Neural cell (in vitro differentiated cells): Measurements from ENCODE around the gene TNS2. TPM values are rescaled to one million over a fixed set of nuclear protein-coding genes. Genes with fewer than 3 reads are reported as not detected.

Source experiments
- H2AFZ ChIP-seq: fragments of 200-600, 300-800 bp; sonication (generic), shearing (Covaris generic); 2 replicates; pipeline ENCODE4 v1.6.0; 2014; ENCODE audit warnings: low read depth, mild to moderate bottlenecking, antibody characterized with exemption, low read length, moderate library complexity
- H3F3A ChIP-seq: fragments of 200-600 bp; shearing (Covaris generic); 2 replicates; pipeline ENCODE4 v1.6.1; 2016; ENCODE audit warnings: mild to moderate bottlenecking, moderate library complexity, mixed read lengths, antibody characterized with exemption, low read length; ENCODE audit not compliant: insufficient read depth, poor library complexity, severe bottlenecking
- H3K27ac ChIP-seq: fragments of 200-600, 300-800 bp; sonication (generic), shearing (Covaris generic); 2 replicates; pipeline ENCODE4 v1.5.1; 2014; ENCODE audit warnings: mild to moderate bottlenecking, low read length, moderate library complexity
- H3K27me3 ChIP-seq: fragments of 300-800, 200-600 bp; sonication (generic), shearing (Covaris generic); 2 replicates; pipeline ENCODE4 v1.6.0; 2014; ENCODE audit warnings: mild to moderate bottlenecking, low read depth, low read length, moderate library complexity; ENCODE audit not compliant: insufficient read depth
- H3K36me3 ChIP-seq: fragments of 300-800, 200-600 bp; sonication (generic), shearing (Covaris generic); 2 replicates; pipeline ENCODE4 v1.5.1; 2014; ENCODE audit warnings: mild to moderate bottlenecking, antibody characterized with exemption, low read length, moderate library complexity; ENCODE audit not compliant: insufficient read depth
- H3K4me2 ChIP-seq: fragments of 300-800, 200-600 bp; sonication (generic), shearing (Covaris generic); 2 replicates; pipeline ENCODE4 v1.6.0; 2014; ENCODE audit warnings: mild to moderate bottlenecking, low read length
- H3K4me3 ChIP-seq: fragments of 300-800, 200-600 bp; sonication (generic), shearing (Covaris generic); 2 replicates; pipeline ENCODE4 v1.5.1; 2014; ENCODE audit warnings: mild to moderate bottlenecking, low read length, moderate library complexity
- H3K79me2 ChIP-seq: fragments of 200-600 bp; shearing (Covaris generic); replicated peaks from 2 replicates; pipeline ENCODE4 v1.6.0; 2014; ENCODE audit warnings: mild to moderate bottlenecking, low read length, moderate library complexity; ENCODE audit not compliant: insufficient read depth
- H3K9ac ChIP-seq: fragments of 300-800, 200-600 bp; sonication (generic), shearing (Covaris generic); 2 replicates; pipeline ENCODE4 v1.6.1; 2016; ENCODE audit warnings: mild to moderate bottlenecking, low read length, mixed read lengths
- H3K9me2 ChIP-seq: fragments of 200-600 bp; shearing (Covaris generic); 2 replicates; pipeline ENCODE4 v1.6.1; 2016; ENCODE audit warnings: mild to moderate bottlenecking, low read length, mixed read lengths; ENCODE audit not compliant: insufficient read depth
- H3K9me3 ChIP-seq: fragments of 200-600, 300-800 bp; sonication (generic), shearing (Covaris generic); 2 replicates; pipeline ENCODE4 v1.6.1; 2016; ENCODE audit warnings: mild to moderate bottlenecking, mixed run types, low read length, moderate library complexity, mixed read lengths
- H4K20me1 ChIP-seq: fragments of 200-600 bp; shearing (Covaris generic); 2 replicates; pipeline ENCODE4 v1.6.1; 2016; ENCODE audit warnings: mild to moderate bottlenecking, mixed run types; ENCODE audit not compliant: insufficient read depth
- EP300 ChIP-seq: fragments of 450-650 bp; conservative IDR thresholded peaks from 2 replicates; pipeline ENCODE4 v1.6.1; 2014; ENCODE audit warnings: antibody characterized with exemption, mild to moderate bottlenecking, moderate library complexity; ENCODE audit not compliant: poor library complexity, severe bottlenecking
- EZH2 ChIP-seq: fragments of 200-600, 300-800 bp; shearing (Covaris generic), sonication (generic); IDR thresholded peaks from 2 replicates; pipeline ENCODE4 v1.6.1; 2014; ENCODE audit warnings: antibody characterized with exemption, low read length, borderline replicate concordance, mild to moderate bottlenecking; ENCODE audit not compliant: insufficient read depth, poor library complexity, severe bottlenecking
- MXI1 ChIP-seq: fragments of 450-650 bp; conservative IDR thresholded peaks from 2 replicates; pipeline ENCODE4 v1.6.1; 2014; ENCODE audit warnings: antibody characterized with exemption, mild to moderate bottlenecking; ENCODE audit not compliant: poor library complexity, severe bottlenecking
- POLR2AphosphoS5 ChIP-seq: IDR thresholded peaks from 2 replicates; pipeline ENCODE4 v1.6.1; 2012
- RAD21 ChIP-seq: fragments of 450-650 bp; conservative IDR thresholded peaks from 2 replicates; pipeline ENCODE4 v1.6.1; 2014; ENCODE audit warnings: antibody characterized with exemption, mild to moderate bottlenecking, moderate library complexity
- SMC3 ChIP-seq: fragments of 450-650 bp; conservative IDR thresholded peaks from 2 replicates; pipeline ENCODE4 v1.6.1; 2014; ENCODE audit warnings: antibody characterized with exemption, mild to moderate bottlenecking, moderate library complexity; ENCODE audit not compliant: poor library complexity
- TAF1 ChIP-seq: IDR thresholded peaks from 2 replicates; pipeline ENCODE4 v1.6.1; 2012; ENCODE audit warnings: low read depth
- polyA plus RNA-seq: library from polyadenylated mRNA; depleted of rRNA; stranded (reverse); fragments of >200 nt; gene quantifications from 2 replicates; pipeline ENCODE4 v1.2.3, GENCODE V29; 2014
- TF ChIP-seq, protein P1 (sequence below): fragments of 450-650 bp; IDR thresholded peaks from 2 replicates; pipeline ENCODE4 v1.5.1; 2014; ENCODE audit warnings: antibody characterized with exemption, mild to moderate bottlenecking, moderate library complexity; ENCODE audit not compliant: poor library complexity, severe bottlenecking
- TF ChIP-seq, protein P2 (sequence below): IDR thresholded peaks from 2 replicates; pipeline ENCODE4 v1.6.1; 2012; ENCODE audit warnings: borderline replicate concordance

Gene TNS2
- polyA plus RNA-seq, 1 donor from 2014 or later, result 4.2 TPM

DNA sequence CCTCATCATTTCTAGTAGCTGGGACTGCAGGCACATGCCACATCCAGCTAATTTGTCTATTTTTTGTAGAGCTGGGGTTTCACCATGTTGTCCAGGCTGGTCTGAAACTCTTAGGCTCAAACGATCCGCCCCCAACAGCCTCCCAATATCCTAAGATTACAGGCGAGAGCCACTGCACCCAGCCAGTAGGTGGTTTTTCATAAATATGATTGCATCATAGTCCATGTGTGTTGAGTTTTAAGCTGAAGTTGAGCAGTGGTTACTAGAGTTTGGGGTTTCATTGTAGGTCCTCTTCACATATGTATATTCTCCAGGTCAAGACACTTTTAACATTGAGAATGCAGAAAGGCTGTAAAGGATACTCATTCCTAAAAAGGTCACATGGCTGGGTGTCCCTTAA, 13.1 kb upstream of the TNS2 start:
- H3K27me3 ChIP-seq, result no peaks in the 10 kb centered on the region
- H3K9ac ChIP-seq, result no peak overlapping the region
- H3K27ac ChIP-seq, result no peak overlapping the region
- H3K36me3 ChIP-seq, result peaks cover 3% of the 10 kb centered on the region
- no peak overlapping the region for H2AFZ ChIP-seq
- TF ChIP-seq MXI1, result no peak
- no peak for TF ChIP-seq RAD21
- no peak for TF ChIP-seq EP300
- TF ChIP-seq, protein P1, sequence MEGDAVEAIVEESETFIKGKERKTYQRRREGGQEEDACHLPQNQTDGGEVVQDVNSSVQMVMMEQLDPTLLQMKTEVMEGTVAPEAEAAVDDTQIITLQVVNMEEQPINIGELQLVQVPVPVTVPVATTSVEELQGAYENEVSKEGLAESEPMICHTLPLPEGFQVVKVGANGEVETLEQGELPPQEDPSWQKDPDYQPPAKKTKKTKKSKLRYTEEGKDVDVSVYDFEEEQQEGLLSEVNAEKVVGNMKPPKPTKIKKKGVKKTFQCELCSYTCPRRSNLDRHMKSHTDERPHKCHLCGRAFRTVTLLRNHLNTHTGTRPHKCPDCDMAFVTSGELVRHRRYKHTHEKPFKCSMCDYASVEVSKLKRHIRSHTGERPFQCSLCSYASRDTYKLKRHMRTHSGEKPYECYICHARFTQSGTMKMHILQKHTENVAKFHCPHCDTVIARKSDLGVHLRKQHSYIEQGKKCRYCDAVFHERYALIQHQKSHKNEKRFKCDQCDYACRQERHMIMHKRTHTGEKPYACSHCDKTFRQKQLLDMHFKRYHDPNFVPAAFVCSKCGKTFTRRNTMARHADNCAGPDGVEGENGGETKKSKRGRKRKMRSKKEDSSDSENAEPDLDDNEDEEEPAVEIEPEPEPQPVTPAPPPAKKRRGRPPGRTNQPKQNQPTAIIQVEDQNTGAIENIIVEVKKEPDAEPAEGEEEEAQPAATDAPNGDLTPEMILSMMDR, result no peak
- no peak for TF ChIP-seq POLR2AphosphoS5
- TF ChIP-seq SMC3, result no peak
- TF ChIP-seq, protein P2, sequence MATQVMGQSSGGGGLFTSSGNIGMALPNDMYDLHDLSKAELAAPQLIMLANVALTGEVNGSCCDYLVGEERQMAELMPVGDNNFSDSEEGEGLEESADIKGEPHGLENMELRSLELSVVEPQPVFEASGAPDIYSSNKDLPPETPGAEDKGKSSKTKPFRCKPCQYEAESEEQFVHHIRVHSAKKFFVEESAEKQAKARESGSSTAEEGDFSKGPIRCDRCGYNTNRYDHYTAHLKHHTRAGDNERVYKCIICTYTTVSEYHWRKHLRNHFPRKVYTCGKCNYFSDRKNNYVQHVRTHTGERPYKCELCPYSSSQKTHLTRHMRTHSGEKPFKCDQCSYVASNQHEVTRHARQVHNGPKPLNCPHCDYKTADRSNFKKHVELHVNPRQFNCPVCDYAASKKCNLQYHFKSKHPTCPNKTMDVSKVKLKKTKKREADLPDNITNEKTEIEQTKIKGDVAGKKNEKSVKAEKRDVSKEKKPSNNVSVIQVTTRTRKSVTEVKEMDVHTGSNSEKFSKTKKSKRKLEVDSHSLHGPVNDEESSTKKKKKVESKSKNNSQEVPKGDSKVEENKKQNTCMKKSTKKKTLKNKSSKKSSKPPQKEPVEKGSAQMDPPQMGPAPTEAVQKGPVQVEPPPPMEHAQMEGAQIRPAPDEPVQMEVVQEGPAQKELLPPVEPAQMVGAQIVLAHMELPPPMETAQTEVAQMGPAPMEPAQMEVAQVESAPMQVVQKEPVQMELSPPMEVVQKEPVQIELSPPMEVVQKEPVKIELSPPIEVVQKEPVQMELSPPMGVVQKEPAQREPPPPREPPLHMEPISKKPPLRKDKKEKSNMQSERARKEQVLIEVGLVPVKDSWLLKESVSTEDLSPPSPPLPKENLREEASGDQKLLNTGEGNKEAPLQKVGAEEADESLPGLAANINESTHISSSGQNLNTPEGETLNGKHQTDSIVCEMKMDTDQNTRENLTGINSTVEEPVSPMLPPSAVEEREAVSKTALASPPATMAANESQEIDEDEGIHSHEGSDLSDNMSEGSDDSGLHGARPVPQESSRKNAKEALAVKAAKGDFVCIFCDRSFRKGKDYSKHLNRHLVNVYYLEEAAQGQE, result no peak
- TF ChIP-seq EZH2, result no peak
- no peak for TF ChIP-seq TAF1
- no peak overlapping the region for H3K4me3 ChIP-seq
- no peaks in the 10 kb centered on the region for H3K79me2 ChIP-seq
- no peaks in the 10 kb centered on the region for H3K9me2 ChIP-seq
- H3F3A ChIP-seq, result peaks cover 3% of the 10 kb centered on the region
- no peaks in the 10 kb centered on the region for H3K9me3 ChIP-seq
- H4K20me1 ChIP-seq, result no peaks in the 10 kb centered on the region
- no peak overlapping the region for H3K4me2 ChIP-seq

DNA sequence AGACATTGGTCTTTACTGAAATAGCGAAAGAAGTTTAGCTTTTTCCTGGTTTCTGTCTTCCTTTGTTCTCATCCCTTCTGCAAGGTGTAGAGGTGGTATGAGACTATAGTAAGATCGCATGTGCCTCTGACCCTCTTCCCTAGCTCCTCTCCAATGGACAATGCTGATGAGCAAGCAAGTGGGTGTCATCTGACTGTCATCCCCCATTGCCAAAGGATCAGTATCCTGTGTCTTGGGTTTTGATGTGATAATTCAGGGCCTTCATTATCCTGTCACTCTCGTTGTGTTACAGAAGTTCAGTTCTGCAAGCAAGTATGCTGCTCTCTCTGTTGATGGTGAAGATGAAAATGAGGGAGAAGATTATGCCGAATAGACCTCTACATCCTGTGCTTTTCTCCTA, 10.0 kb upstream of the TNS2 start:
- no peak overlapping the region for H2AFZ ChIP-seq
- TF ChIP-seq EZH2 (no peak), TAF1 (no peak), SMC3 (no peak), MXI1 (no peak), POLR2AphosphoS5 (no peak), EP300 (no peak), RAD21 (no peak)
- TF ChIP-seq, protein P1, result no peak
- TF ChIP-seq, protein P2, result no peak
- no peaks in the 10 kb centered on the region for H3K9me3 ChIP-seq
- H3K36me3 ChIP-seq, result peaks cover 3% of the 10 kb centered on the region
- no peaks in the 10 kb centered on the region for H3K79me2 ChIP-seq
- H3F3A ChIP-seq, result peaks cover 3% of the 10 kb centered on the region
- H3K9me2 ChIP-seq, result no peaks in the 10 kb centered on the region
- no peaks in the 10 kb centered on the region for H4K20me1 ChIP-seq
- H3K27me3 ChIP-seq, result no peaks in the 10 kb centered on the region
- H3K4me3 ChIP-seq, result no peak overlapping the region
- H3K27ac ChIP-seq, result peak overlapping the region; percentile 37
- peak overlapping the region; percentile 16 for H3K9ac ChIP-seq
- no peak overlapping the region for H3K4me2 ChIP-seq
